Right lobe of liver (tissue), 6 donors: ENCODE measurements around the gene ABHD13. TPM values are rescaled to one million over a fixed set of nuclear protein-coding genes. Genes with fewer than 3 reads are reported as not detected.

ENCODE experiments used
- ATAC-seq, 4 donors: fragments of 200-7000 bp; cut with Tn5 transposase; one replicate each; pipeline ENCODE4 v1.9.1; 2020; ENCODE audit warnings: mild to moderate bottlenecking in 4 of 4, moderate library complexity in 4 of 4
- DNase-seq, 3 donors: peaks; one replicate each; pipeline ENCODE4 v3.0.0-alpha.2; 2020
- H3K27ac ChIP-seq, 3 donors: fragments of 200-600 bp; one replicate each; pipeline ENCODE4 v1.8.0; 2022
- H3K27me3 ChIP-seq, 2 donors: fragments of 200-600 bp; one replicate each; pipeline ENCODE4 v1.8.0; 2022
- H3K36me3 ChIP-seq, 4 donors: fragments of 200-600 bp; sonication (generic) in 1 of 4; one replicate each; pipeline versions ENCODE4 v1.5.1 to v1.8.0; 2017 to 2022; ENCODE audit warnings: control low read depth in 1 of 4
- H3K4me1 ChIP-seq, 4 donors: fragments of 200-600 bp; sonication (generic) in 1 of 4; one replicate each; pipeline versions ENCODE4 v1.5.1 to v1.8.0; 2017 to 2022; ENCODE audit warnings: control low read depth in 1 of 4
- H3K4me3 ChIP-seq, 3 donors: fragments of 200-600 bp; one replicate each; pipeline ENCODE4 v1.8.0; 2022
- H3K9me3 ChIP-seq, 4 donors: fragments of 200-600 bp; sonication (generic) in 1 of 4; one replicate each; pipeline versions ENCODE4 v1.5.1 to v1.8.0; 2017 to 2022; ENCODE audit warnings: control low read depth in 1 of 4
- POLR2A ChIP-seq: fragments of 450-650 bp; IDR thresholded peaks from one replicate; pipeline ENCODE4 v1.6.1; 2017; ENCODE audit warnings: antibody characterized with exemption, mild to moderate bottlenecking
- WGBS: methylation state at CpG from one replicate; pipeline ENCODE4 v1.1.6; 2018; ENCODE audit warnings: low coverage, low lambda C conversion rate; ENCODE audit not compliant: insufficient coverage; ENCODE audit errors: missing lambda C conversion rate; 5-methylcytosine and 5-hydroxymethylcytosine counted together
- intact Hi-C, 2 donors: fragments of 100-400 bp; cut with DNase I; formaldehyde crosslinking; loops; one replicate each; pipeline versions ENCODE4 v1.11.2 to v1.14.1; 2022
- total RNA-seq, 6 experiments: library from RNA; depleted of rRNA in 2 of 6; stranded (reverse); fragments of >200 nt in 2 of 6; fragmentation: NEBNext Ultra II Directional in 3 of 6; extraction: Animal tissue kit (Norgen Biotek cat#: 25700) in 3 of 6; gene quantifications; one replicate each; pipeline versions ENCODE4 v1.1.0 to v1.2.4, GENCODE V29; 2016 to 2023
- TF ChIP-seq, protein P1 (sequence below), 4 donors: fragments of 200-600 bp in 3 of 4; fragments of 450-650 bp in 1 of 4; IDR thresholded peaks; one replicate each; pipeline versions ENCODE4 v1.5.1 to v1.8.0; 2016 to 2022; ENCODE audit warnings: antibody characterized with exemption in 4 of 4, mild to moderate bottlenecking in 2 of 4
- donor health status: DM: no; HTN: yes; CAD: no.
- donor health status: DM: no; HTN: no; CAD: no.
- donor health status: DM: no; HTN: no; CAD: no.
- donor health status: DM: no; HTN: yes; CAD: no.
- donor health status: DM: no; HTN: yes; CAD: no.

The ABHD13 gene
- total RNA-seq, 6 experiments from 2014 or later, result 3.9 to 7.4 (median 4.8) TPM

DNA sequence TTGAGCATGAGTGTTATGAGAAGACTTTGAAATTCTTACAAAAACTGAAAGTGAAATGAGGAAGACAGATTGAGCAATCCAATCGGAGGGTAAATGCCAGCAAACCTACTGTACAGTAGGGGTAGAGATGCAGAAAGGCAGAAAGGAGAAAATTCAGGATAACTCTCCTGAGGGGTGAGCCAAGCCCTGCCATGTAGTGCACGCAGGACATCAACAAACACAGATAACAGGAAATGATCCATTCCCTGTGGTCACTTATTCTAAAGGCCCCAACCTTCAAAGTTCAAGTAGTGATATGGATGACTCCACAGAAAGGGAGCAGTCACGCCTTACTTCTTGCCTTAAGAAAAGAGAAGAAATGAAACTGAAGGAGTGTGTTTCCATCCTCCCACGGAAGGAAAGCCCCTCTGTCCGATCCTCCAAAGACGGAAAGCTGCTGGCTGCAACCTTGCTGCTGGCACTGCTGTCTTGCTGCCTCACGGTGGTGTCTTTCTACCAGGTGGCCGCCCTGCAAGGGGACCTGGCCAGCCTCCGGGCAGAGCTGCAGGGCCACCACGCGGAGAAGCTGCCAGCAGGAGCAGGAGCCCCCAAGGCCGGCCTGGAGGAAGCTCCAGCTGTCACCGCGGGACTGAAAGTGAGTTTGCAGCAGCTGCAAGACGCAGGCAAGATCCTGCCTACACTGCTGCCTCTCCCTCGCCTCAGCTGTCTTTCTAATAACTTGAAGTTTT lies 51.6 kb downstream of the ABHD13 start, which contains the start of gene TNFSF13B:
TNFSF13B (plus strand) TSS at position 118 of the 728 bp plus-strand sequence; CDS start at position 296, 178 bp downstream.
- Histone ChIP-seq H3K36me3 (no peaks in the 10 kb centered on the region), H3K27ac (peak within 1 kb of the TSS; percentile 20 to 71 (median 56)), H3K4me1 (peaks cover 0 to 7% (median 0%) of the 10 kb centered on the region in 4 donors), H3K27me3 (no peaks in the 10 kb centered on the region), H3K4me3 (peak within 1 kb of the TSS; percentile 35 to 46 (median 43)), H3K9me3 (no peaks in the 10 kb centered on the region)
- intact Hi-C loops, result no loop called here
- TF ChIP-seq, protein P1, sequence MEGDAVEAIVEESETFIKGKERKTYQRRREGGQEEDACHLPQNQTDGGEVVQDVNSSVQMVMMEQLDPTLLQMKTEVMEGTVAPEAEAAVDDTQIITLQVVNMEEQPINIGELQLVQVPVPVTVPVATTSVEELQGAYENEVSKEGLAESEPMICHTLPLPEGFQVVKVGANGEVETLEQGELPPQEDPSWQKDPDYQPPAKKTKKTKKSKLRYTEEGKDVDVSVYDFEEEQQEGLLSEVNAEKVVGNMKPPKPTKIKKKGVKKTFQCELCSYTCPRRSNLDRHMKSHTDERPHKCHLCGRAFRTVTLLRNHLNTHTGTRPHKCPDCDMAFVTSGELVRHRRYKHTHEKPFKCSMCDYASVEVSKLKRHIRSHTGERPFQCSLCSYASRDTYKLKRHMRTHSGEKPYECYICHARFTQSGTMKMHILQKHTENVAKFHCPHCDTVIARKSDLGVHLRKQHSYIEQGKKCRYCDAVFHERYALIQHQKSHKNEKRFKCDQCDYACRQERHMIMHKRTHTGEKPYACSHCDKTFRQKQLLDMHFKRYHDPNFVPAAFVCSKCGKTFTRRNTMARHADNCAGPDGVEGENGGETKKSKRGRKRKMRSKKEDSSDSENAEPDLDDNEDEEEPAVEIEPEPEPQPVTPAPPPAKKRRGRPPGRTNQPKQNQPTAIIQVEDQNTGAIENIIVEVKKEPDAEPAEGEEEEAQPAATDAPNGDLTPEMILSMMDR (IDR thresholded peaks at IDR 0.05), result peak in 1 of 4 donors; percentile 21
- TF ChIP-seq POLR2A, result no peak
- 17% methylated on average over 7 of the region's 16 CpGs for WGBS
- peak; percentile 72 to 91 (median 85) for ATAC-seq
- DNase-seq, result peak; percentile 63 to 76 (median 70)

DNA sequence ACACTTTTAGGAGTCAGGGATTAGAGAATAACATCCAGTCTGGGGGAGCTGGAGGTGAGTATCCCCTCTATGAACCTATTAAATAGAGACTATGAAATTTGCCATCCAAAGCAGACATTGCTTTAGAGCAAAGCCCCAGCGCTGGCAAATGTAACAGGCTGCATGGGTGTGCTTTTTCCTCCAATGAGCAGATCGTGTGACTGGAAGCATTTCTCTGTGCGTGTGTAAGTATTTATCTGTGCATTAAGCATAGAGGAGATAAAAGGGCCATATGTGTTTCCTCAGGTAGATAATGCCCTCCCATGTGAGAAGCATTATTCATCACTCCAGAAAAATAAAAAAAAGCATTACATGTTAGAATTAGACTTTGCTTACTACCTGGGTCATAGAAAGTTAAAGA lies 52.2 kb downstream of the ABHD13 start:
- no peaks in the 10 kb centered on the region for H3K9me3 ChIP-seq
- H3K4me3 ChIP-seq, result peak overlapping the region; percentile 35 to 46 (median 43)
- no peaks in the 10 kb centered on the region for H3K36me3 ChIP-seq
- H3K27ac ChIP-seq, result peak overlapping the region in 2 of 3 donors; percentile 56 to 71
- 35% methylated on average over 3 of the region's 3 CpGs for WGBS
- intact Hi-C loops, result no loop called here
- peak; percentile 13 to 40 (median 18) for ATAC-seq
- H3K27me3 ChIP-seq, result no peaks in the 10 kb centered on the region
- H3K4me1 ChIP-seq, result peaks cover 0 to 10% (median 0%) of the 10 kb centered on the region in 4 donors
- no peak for DNase-seq
- TF ChIP-seq POLR2A, result no peak
- TF ChIP-seq, protein P1 (IDR thresholded peaks at IDR 0.05), result no peak

DNA sequence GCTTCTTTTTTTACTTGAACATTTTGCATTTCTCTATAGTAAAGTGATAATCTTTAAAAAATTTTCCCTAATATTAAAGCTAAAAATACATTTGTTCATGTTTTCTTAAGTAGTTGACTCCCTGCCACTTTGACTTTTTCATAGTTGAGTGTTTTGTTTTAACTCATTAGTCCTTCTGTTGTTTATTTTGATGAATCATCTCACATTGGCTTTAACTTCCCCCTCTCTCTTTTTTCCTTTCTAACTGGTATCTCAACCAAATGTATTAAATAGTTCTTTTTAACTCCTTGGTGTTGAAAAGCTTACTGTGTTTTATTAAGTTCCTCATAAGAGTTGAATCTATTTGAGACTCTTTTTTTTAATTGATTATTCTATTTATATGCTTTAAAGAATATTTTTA lies 54.1 kb downstream of the ABHD13 start:
- DNase-seq, result no peak
- Histone ChIP-seq H3K27me3 (no peaks in the 10 kb centered on the region), H3K9me3 (no peaks in the 10 kb centered on the region), H3K4me1 (peaks cover 0 to 21% (median 6%) of the 10 kb centered on the region in 4 donors), H3K4me3 (no peak overlapping the region), H3K27ac (no peak overlapping the region), H3K36me3 (no peaks in the 10 kb centered on the region)
- TF ChIP-seq, protein P1 (IDR thresholded peaks at IDR 0.05), result no peak
- no peak for TF ChIP-seq POLR2A
- no peak for ATAC-seq
- intact Hi-C loops, result no loop called here

DNA sequence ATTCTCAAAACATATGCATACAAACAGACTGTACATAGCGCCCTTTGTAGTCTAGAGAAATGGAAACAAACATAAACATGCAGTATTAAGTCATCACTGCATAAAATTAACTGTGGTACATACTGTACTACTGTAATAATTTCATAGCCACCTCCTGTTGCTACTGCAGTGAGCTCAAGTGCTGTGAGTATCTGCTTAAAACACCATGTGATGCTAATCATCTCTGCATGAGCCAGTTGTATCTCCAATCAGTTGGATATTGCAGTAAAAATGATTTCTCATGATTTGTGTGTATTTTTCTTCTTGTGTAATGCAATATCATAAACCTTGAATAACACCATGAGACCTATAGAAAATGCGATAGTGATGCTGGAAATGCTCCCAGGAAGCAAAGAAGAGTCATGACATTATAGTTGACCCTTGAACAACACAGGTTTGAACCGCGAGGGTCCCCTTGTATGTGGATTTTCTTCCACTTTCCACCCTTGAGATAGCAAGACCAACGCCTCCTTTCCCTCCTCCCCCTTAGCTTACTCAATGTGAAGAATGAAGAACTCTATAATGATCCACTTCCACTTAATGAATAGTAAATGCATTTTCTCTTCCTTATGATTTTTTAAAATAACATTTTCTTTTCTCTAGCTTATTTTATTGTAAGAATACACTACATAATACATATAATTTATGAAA lies 55.4 kb downstream of the ABHD13 start:
- WGBS, result 72% methylated on average over 4 of the region's 5 CpGs
- H3K4me3 ChIP-seq, result no peak overlapping the region
- intact Hi-C loops, result no loop called here
- ATAC-seq (no peak), DNase-seq (no peak)
- no peak for TF ChIP-seq POLR2A
- TF ChIP-seq, protein P1 (IDR thresholded peaks at IDR 0.05), result no peak
- H3K9me3 ChIP-seq, result no peaks in the 10 kb centered on the region
- no peaks in the 10 kb centered on the region for H3K36me3 ChIP-seq
- peaks cover 0 to 21% (median 6%) of the 10 kb centered on the region in 4 donors for H3K4me1 ChIP-seq
- no peak overlapping the region for H3K27ac ChIP-seq
- no peaks in the 10 kb centered on the region for H3K27me3 ChIP-seq
